ENCODE results near the gene CIRBP. TPM values are rescaled to one million over a fixed set of nuclear protein-coding genes. Genes with fewer than 3 reads are reported as not detected.

CIRBP gene
- total RNA-seq, 1 donor from 2014 or later, result 352 TPM

GRCh38 chr19:1226227-1226518, 43.0 kb upstream of the CIRBP start:
- Histone ChIP-seq H3K4me1 (peaks cover 6% of the 10 kb centered on the region), H3K4me3 (no peak overlapping the region), H3K36me3 (peaks cover 71% of the 10 kb centered on the region), H3K27me3 (ENCODE audit: low read depth) (no peaks in the 10 kb centered on the region), H3K27ac (no peak overlapping the region), H3K9me3 (no peaks in the 10 kb centered on the region)
- TF ChIP-seq, protein P1, sequence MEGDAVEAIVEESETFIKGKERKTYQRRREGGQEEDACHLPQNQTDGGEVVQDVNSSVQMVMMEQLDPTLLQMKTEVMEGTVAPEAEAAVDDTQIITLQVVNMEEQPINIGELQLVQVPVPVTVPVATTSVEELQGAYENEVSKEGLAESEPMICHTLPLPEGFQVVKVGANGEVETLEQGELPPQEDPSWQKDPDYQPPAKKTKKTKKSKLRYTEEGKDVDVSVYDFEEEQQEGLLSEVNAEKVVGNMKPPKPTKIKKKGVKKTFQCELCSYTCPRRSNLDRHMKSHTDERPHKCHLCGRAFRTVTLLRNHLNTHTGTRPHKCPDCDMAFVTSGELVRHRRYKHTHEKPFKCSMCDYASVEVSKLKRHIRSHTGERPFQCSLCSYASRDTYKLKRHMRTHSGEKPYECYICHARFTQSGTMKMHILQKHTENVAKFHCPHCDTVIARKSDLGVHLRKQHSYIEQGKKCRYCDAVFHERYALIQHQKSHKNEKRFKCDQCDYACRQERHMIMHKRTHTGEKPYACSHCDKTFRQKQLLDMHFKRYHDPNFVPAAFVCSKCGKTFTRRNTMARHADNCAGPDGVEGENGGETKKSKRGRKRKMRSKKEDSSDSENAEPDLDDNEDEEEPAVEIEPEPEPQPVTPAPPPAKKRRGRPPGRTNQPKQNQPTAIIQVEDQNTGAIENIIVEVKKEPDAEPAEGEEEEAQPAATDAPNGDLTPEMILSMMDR (IDR thresholded peaks at IDR 0.05), result no peak
- no peak for DNase-seq
- intact Hi-C loops (cut with DNase I), result no loop called here
- no peak for ATAC-seq

- Histone ChIP-seq H3K9me3 (no peaks in the 10 kb centered on the region), H3K27ac (no peak overlapping the region), H3K4me1 (peaks cover 6% of the 10 kb centered on the region), H3K36me3 (peaks cover 65% of the 10 kb centered on the region), H3K27me3 (ENCODE audit: low read depth) (no peaks in the 10 kb centered on the region), H3K4me3 (no peak overlapping the region)
- intact Hi-C loops (cut with DNase I), result no loop called here
- no peak for ATAC-seq
- no peak for DNase-seq
- TF ChIP-seq, protein P1 (IDR thresholded peaks at IDR 0.05), result no peak
These were observed 42.4 kb upstream of the CIRBP start for GRCh38 chr19:1226522-1227303.

DNA sequence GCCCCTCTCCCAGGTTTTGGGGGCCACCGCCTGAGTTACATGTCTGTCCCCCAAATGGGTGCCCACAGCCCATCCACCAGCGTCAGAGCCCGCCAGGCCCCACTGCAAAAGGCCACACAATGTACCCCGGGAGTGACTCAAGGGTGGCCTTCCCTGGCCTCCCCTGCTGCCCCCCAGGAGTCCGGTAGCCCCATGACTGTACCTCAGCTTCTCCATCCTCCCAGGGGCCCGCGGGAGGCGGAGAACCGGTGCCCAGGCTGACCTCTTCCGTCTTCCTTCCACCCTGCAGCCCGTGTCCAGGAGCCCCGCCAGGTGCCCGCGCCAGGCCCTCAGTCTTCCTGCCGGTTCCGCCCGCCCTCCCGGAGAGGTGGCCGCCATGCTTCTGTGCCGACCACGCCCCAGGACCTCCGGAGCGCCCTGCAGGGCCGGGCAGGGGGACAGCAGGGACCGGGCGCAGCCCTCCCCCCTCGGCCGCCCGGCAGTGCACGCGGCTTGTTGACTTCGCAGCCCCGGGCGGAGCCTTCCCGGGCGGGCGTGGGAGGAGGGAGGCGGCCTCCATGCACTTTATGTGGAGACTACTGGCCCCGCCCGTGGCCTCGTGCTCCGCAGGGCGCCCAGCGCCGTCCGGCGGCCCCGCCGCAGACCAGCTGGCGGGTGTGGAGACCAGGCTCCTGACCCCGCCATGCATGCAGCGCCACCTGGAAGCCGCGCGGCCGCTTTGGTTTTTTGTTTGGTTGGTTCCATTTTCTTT, 41.7 kb upstream of the CIRBP start:
- no peak for DNase-seq
- intact Hi-C loops (cut with DNase I), result no loop called here
- TF ChIP-seq, protein P1 (IDR thresholded peaks at IDR 0.05), result no peak

DNA sequence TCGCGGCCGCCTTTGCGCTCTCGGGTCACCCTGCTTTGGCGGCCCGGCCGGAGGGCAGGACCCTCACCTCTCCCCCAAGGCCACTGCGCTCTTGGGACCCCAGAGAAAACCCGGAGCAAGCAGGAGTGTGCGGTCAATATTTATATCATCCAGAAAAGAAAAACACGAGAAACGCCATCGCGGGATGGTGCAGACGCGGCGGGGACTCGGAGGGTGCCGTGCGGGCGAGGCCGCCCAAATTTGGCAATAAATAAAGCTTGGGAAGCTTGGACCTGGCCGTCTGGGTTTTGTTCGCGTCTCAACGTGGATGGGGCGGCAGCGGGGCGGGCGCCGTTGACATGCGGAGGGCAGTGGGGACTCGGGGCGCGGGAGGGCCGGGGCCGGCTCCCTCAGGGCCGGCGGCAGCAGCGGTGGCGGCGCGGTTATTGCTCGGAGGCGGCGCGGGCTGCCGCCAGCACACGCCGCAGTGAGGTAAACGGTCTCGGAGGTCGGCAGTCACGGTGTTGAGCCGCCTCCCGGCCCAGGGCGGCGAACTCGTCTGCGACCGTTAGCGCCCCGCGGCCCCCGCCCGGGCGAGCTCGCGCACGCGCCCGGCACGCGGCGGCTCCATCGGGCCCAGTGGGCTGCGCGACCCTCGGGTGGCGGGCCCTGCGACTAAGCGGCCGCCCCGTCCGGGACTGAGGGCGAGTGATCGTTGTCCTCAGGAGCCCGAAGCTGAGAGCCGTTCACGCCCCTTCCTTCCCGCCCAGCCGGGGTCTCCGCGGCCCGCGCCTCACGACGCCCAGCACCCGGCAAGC, 40.8 kb upstream of the CIRBP start:
- H3K27ac ChIP-seq, result no peak overlapping the region
- TF ChIP-seq, protein P1 (IDR thresholded peaks at IDR 0.05), result no peak
- intact Hi-C loops (cut with DNase I), result no loop called here
- H3K36me3 ChIP-seq, result peaks cover 49% of the 10 kb centered on the region
- ATAC-seq, result no peak
- H3K27me3 ChIP-seq (ENCODE audit: low read depth), result no peaks in the 10 kb centered on the region
- no peaks in the 10 kb centered on the region for H3K9me3 ChIP-seq
- peaks cover 19% of the 10 kb centered on the region for H3K4me1 ChIP-seq
- H3K4me3 ChIP-seq, result no peak overlapping the region
- DNase-seq, result no peak

More for the DNA sequence above, 41.7 kb upstream of the CIRBP start:
- no peaks in the 10 kb centered on the region for H3K27me3 ChIP-seq (ENCODE audit: low read depth)
- peaks cover 10% of the 10 kb centered on the region for H3K4me1 ChIP-seq
- H3K27ac ChIP-seq, result no peak overlapping the region
- no peaks in the 10 kb centered on the region for H3K9me3 ChIP-seq
- no peak overlapping the region for H3K4me3 ChIP-seq
- ATAC-seq, result no peak
- peaks cover 58% of the 10 kb centered on the region for H3K36me3 ChIP-seq

DNA sequence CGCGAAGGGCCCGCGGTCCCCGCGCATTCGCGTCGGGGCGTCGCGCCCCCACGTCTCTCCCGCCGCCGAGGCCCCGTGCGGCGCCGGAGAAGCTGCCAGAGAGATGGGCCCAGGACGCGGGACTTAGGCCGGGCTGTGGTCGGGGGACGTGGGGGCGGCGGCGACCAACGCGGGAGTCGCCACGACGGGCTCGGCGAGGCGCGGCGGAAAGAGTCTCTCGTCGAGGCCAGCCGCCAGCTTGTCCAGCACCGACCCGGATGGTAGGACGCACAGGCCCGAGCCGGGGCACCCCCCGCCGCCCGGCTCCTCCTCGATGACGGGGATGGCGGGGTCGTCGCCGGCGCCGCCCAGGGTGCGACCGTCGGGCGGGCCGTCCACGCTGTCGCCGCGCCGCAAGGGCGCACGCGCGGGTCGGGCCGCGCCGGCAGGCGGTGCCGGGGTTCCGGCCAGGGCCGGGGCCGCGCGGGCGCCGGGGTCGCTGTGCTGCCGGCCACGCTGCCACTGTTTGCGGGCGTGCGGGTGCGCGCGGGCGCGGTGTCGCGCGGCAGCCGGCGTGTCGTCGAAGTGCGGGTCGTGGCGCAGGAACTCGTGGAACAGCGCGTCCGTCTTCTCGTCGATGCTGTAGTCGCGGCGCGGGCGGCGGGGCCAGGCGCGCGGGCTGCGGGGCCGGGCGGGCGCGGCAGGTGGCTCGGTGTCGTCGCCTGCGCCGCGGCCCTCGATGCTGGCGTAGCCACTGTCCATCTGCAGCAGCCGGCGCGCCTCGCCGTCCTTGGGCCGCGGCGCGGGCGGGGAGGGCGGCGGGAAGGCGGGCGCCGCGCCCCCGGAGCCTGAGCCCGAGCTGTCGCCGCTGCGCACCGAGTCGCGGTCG, 39.8 kb upstream of the CIRBP start:
- TF ChIP-seq, protein P1 (IDR thresholded peaks at IDR 0.05), result no peak
- no peak overlapping the region for H3K4me3 ChIP-seq
- ATAC-seq (no peak), DNase-seq (no peak)
- no peaks in the 10 kb centered on the region for H3K9me3 ChIP-seq
- no peaks in the 10 kb centered on the region for H3K27me3 ChIP-seq (ENCODE audit: low read depth)
- intact Hi-C loops (cut with DNase I), result no loop called here
- peaks cover 24% of the 10 kb centered on the region for H3K4me1 ChIP-seq
- no peak overlapping the region for H3K27ac ChIP-seq
- peaks cover 39% of the 10 kb centered on the region for H3K36me3 ChIP-seq

All from lower lobe of right lung (tissue), 2 donors.